Osteoblast (primary cell): ENCODE results near the gene FBXO36. TPM values are rescaled to one million over a fixed set of nuclear protein-coding genes. Genes with fewer than 3 reads are reported as not detected.
A peak's percentile ranks its signal among the peaks of the same experiment; 100 is the strongest.

Experiments used
- DNase-seq: peaks from one replicate; pipeline ENCODE4 v3.0.0; 2011; ENCODE audit warnings: low spot score, mixed read lengths; ENCODE audit not compliant: insufficient read length; ENCODE audit errors: missing footprints
- H2AFZ ChIP-seq: 2 replicates; pipeline ENCODE4 v1.6.0; 2011; ENCODE audit warnings: mild to moderate bottlenecking, low read length
- H3K27ac ChIP-seq: 2 replicates; pipeline ENCODE4 v1.5.1; 2011; ENCODE audit warnings: mild to moderate bottlenecking, low read depth, low read length, moderate library complexity
- H3K27me3 ChIP-seq: 2 replicates; pipeline ENCODE4 v1.6.0; 2012; ENCODE audit warnings: mild to moderate bottlenecking, control low read depth, inconsistent platforms, low read length, moderate library complexity; ENCODE audit not compliant: insufficient read depth
- H3K36me3 ChIP-seq: 2 replicates; pipeline ENCODE4 v1.5.1; 2011; ENCODE audit warnings: mild to moderate bottlenecking, low read length, control low read depth, moderate library complexity; ENCODE audit not compliant: insufficient read depth
- H3K4me1 ChIP-seq: 2 replicates; pipeline ENCODE4 v1.5.1; 2011; ENCODE audit warnings: mild to moderate bottlenecking, low read length, control low read depth, moderate library complexity; ENCODE audit not compliant: insufficient read depth
- H3K4me2 ChIP-seq: 2 replicates; pipeline ENCODE4 v1.6.0; 2011; ENCODE audit warnings: mild to moderate bottlenecking, low read length; ENCODE audit not compliant: insufficient read depth
- H3K4me3 ChIP-seq: fragments of 200-600 bp; sonication (generic); 3 replicates; pipeline ENCODE4 v1.5.1; 2012; ENCODE audit warnings: mild to moderate bottlenecking, low read length, inconsistent platforms; ENCODE audit not compliant: insufficient read depth
- H3K79me2 ChIP-seq: 2 replicates; pipeline ENCODE4 v1.6.0; 2012; ENCODE audit warnings: mild to moderate bottlenecking, low read length, control low read depth, inconsistent platforms; ENCODE audit not compliant: insufficient read depth
- H3K9me3 ChIP-seq: 2 replicates; pipeline ENCODE4 v1.5.1; 2011; ENCODE audit warnings: low read depth, low read length, control low read depth
- H4K20me1 ChIP-seq: 2 replicates; pipeline ENCODE4 v1.6.0; 2012; ENCODE audit warnings: mild to moderate bottlenecking, low read length, control low read depth; ENCODE audit not compliant: insufficient read depth
- total RNA-seq: library from RNA; depleted of rRNA; stranded (reverse); fragments of >200 nt; gene quantifications from 2 replicates; pipeline ENCODE4 v1.2.3, GENCODE V29; 2012
- TF ChIP-seq, protein P1 (sequence below): IDR thresholded peaks from 2 replicates; pipeline ENCODE4 v1.5.1; 2011; ENCODE audit warnings: mild to moderate bottlenecking, low read depth, low read length, moderate library complexity; ENCODE audit errors: extremely low read depth

The FBXO36 gene
- total RNA-seq, 1 donor = 6.9 TPM

DNA sequence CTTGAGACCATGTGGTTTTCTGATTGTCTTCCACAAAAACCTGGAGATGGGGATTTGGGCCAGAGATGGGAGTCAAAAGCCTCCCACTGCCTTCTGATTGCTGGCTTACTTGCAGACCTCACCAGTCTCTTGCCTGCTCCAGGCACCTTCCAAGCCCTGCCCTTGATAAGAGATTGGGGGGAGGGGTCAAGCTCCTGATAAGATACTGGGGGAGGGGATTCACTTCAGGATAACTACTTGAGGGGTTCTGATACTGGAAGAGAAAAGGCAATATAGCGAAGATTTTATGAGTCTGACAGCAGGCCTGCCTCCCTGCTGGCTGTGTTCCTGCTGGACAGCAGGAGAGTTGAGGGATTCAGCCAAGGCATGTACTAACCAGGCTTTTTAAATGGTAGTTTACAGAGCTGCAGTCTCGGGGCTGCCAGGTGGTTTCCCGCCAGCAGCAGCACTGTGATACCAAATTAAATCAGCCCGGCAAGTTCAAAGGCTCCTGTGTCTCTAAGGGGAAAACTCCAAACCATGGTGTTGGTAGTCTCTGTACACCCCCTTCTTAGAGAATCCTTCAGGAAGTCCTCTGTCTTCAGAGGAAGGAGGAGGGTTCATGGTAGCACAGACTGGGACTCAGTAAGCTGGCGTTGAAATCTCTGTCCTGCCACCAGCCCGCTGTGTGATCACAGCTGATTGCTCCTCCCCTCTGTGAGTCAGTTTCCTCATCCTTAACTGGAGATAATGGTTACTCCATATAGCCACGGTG lies 58.3 kb downstream of the FBXO36 start:
- TF ChIP-seq, protein P1, sequence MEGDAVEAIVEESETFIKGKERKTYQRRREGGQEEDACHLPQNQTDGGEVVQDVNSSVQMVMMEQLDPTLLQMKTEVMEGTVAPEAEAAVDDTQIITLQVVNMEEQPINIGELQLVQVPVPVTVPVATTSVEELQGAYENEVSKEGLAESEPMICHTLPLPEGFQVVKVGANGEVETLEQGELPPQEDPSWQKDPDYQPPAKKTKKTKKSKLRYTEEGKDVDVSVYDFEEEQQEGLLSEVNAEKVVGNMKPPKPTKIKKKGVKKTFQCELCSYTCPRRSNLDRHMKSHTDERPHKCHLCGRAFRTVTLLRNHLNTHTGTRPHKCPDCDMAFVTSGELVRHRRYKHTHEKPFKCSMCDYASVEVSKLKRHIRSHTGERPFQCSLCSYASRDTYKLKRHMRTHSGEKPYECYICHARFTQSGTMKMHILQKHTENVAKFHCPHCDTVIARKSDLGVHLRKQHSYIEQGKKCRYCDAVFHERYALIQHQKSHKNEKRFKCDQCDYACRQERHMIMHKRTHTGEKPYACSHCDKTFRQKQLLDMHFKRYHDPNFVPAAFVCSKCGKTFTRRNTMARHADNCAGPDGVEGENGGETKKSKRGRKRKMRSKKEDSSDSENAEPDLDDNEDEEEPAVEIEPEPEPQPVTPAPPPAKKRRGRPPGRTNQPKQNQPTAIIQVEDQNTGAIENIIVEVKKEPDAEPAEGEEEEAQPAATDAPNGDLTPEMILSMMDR = no peak
- peak; percentile 84 for DNase-seq
- Histone ChIP-seq H3K9me3 (no peaks in the 10 kb centered on the region), H3K4me2 (peak overlapping the region; percentile 73), H3K4me3 (peak overlapping the region; percentile 48), H3K27me3 (no peaks in the 10 kb centered on the region), H2AFZ (peak overlapping the region; percentile 70), H3K79me2 (no peaks in the 10 kb centered on the region), H3K27ac (peak overlapping the region; percentile 33), H3K4me1 (peaks cover 10% of the 10 kb centered on the region), H3K36me3 (no peaks in the 10 kb centered on the region), H4K20me1 (no peaks in the 10 kb centered on the region)

DNA sequence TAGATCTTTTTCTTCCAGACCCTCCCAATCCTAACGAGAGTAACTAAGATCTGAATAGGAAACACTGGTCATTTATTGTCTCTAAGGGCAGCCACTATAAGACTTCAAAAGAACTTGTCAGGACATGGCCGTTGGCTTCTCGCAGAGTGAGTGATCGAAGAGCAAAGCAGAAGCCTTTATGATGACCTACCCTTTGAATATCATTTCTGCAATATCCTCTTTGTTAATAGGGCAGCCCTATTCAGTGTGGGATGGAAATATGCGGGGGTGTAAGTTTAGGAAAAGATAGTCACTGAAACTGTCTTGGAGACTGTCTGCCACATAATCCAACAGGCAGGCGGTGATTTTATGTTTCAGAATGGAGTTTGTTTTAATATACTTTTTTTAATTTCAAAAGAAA lies 70.9 kb downstream of the FBXO36 start:
- TF ChIP-seq, protein P1 = no peak
- Histone ChIP-seq H3K27ac (no peak overlapping the region), H3K27me3 (no peaks in the 10 kb centered on the region), H3K4me2 (no peak overlapping the region), H3K9me3 (no peaks in the 10 kb centered on the region), H2AFZ (no peak overlapping the region), H3K79me2 (no peaks in the 10 kb centered on the region), H3K4me1 (no peaks in the 10 kb centered on the region), H4K20me1 (no peaks in the 10 kb centered on the region), H3K36me3 (no peaks in the 10 kb centered on the region), H3K4me3 (no peak overlapping the region)
- no peak for DNase-seq

DNA sequence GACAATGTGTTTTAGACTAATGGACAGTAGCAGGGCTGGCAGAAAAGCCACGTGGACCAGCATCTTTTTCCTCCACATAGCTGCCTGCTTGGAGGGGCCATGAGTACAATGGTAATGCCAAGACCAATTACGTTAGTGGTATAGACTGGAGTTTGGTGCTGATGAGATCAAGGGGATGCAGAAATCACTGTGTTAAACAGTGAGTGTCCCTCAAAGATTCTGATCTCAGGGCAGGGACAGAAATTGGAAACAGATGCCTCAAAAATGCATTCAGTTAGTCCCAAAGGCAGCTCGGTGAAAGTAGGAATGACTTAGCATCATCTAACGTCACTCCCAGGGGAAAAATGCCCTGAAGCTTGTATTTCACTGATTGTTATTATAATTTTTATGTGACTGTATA lies 74.0 kb downstream of the FBXO36 start:
- Histone ChIP-seq H4K20me1 (no peaks in the 10 kb centered on the region), H3K27me3 (no peaks in the 10 kb centered on the region), H3K79me2 (no peaks in the 10 kb centered on the region), H3K4me2 (no peak overlapping the region), H3K36me3 (no peaks in the 10 kb centered on the region), H3K27ac (no peak overlapping the region), H3K4me1 (no peaks in the 10 kb centered on the region), H2AFZ (no peak overlapping the region), H3K9me3 (no peaks in the 10 kb centered on the region), H3K4me3 (no peak overlapping the region)
- TF ChIP-seq, protein P1 = no peak
- peak; percentile 17 for DNase-seq

DNA sequence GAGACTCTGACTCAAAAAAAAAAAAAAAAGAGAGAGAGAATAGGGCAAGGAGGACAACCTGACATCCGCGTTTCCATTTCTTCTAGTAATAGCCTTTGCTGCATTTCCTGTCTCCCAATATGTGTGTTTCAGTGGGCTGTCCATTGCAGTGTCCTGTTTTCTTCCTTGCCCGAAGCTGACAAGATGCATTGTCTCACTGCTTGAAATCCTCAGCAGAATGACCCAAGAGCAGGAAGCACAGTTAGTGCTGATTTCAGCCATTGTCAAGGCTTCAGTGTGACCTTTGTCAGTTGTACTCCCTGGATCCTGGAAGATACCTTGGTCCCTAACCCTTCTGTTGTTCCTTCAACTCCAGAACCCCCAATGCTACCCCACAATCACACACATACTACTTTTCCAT lies 75.3 kb downstream of the FBXO36 start:
- Histone ChIP-seq H3K4me1 (no peaks in the 10 kb centered on the region), H3K4me3 (no peak overlapping the region), H3K36me3 (no peaks in the 10 kb centered on the region), H3K79me2 (no peaks in the 10 kb centered on the region), H3K9me3 (no peaks in the 10 kb centered on the region), H2AFZ (no peak overlapping the region), H3K27ac (no peak overlapping the region), H3K27me3 (no peaks in the 10 kb centered on the region), H3K4me2 (no peak overlapping the region), H4K20me1 (no peaks in the 10 kb centered on the region)
- TF ChIP-seq, protein P1 = no peak
- DNase-seq = no peak
